K562 (cell line): ENCODE results near the gene SRPRA. TPM values are rescaled to one million over a fixed set of nuclear protein-coding genes. Genes with fewer than 3 reads are reported as not detected.

ENCODE experiments used
- ATAC-seq: fragments of 200-7000 bp; cut with Tn5 transposase; 3 replicates; pipeline ENCODE4 v1.9.1; 2020; ENCODE audit warnings: moderate library complexity
- BruUV-seq: library from RNA; stranded (reverse); fragments of 400-500 nt; replicated peaks from 2 replicates; lab custom pipeline; 2021; lab: Mats Ljungman, UMichigan
- CTCF ChIA-PET: fragments of 300-600 bp; formaldehyde crosslinking; extraction: SDS; loops from one replicate; lab custom pipeline; 2021; ENCODE audit warnings: low intra/inter-chr PET ratio; lab: Yijun Ruan, JAX
- POLR2A ChIA-PET: fragments of 300-600, 350-650 bp; sonication (Branson Sonifier 250); formaldehyde crosslinking; extraction: SDS; loops from one replicate; lab custom pipeline; 2021; ENCODE audit warnings: antibody characterized with exemption, inconsistent platforms; lab: Yijun Ruan, JAX
- DNase-seq, 4 experiments: peaks; one replicate each; pipeline versions ENCODE4 v3.0.0 to v3.0.0-alpha.2; 2011 to 2018; ENCODE audit warnings: low spot score in 3 of 4, mixed read lengths in 3 of 4; ENCODE audit errors: extremely low read depth in 1 of 4
- FAIRE-seq: peaks from 2 replicates; lab custom pipeline; 2011; peaks lifted over from hg19 to GRCh38; lab: Jason Lieb, UNC
- H2AFZ ChIP-seq: 2 replicates; pipeline ENCODE4 v1.6.0; 2011; ENCODE audit warnings: low read depth, low read length, control low read depth, inconsistent platforms
- H3K27ac ChIP-seq: fragments of 200-600 bp; 3 replicates; pipeline ENCODE4 v1.8.0; 2011; ENCODE audit warnings: low read depth, mild to moderate bottlenecking, control low read depth, inconsistent platforms, low read length, moderate library complexity, mixed read lengths; ENCODE audit errors: extremely low read depth
- H3K27me3 ChIP-seq, 2 experiments: fragments of 300-600 bp in 1 of 2; 2 replicates in 1 of 2; 3 replicates in 1 of 2; pipeline versions ENCODE4 v1.6.0 to v1.8.0; 2011; ENCODE audit warnings: inconsistent platforms in 2 of 2, low read length in 2 of 2, mild to moderate bottlenecking in 1 of 2, mixed read lengths in 1 of 2, moderate library complexity in 1 of 2; ENCODE audit not compliant: control insufficient read depth in 2 of 2, insufficient read depth in 2 of 2
- H3K36me3 ChIP-seq: fragments of 300-600 bp; 3 replicates; pipeline ENCODE4 v1.8.0; 2011; ENCODE audit warnings: mild to moderate bottlenecking, low read length, inconsistent platforms; ENCODE audit not compliant: control insufficient read depth, insufficient read depth
- H3K4me1 ChIP-seq, 2 experiments: fragments of 200-600 bp in 1 of 2; replicated peaks in 1 of 2; 2 replicates in 1 of 2; 3 replicates in 1 of 2; pipeline versions ENCODE4 v1.5.1 to v1.8.0; 2011; ENCODE audit warnings: inconsistent platforms in 2 of 2, low read length in 2 of 2, mild to moderate bottlenecking in 1 of 2, mixed read lengths in 1 of 2, moderate library complexity in 1 of 2; ENCODE audit not compliant: control insufficient read depth in 2 of 2, insufficient read depth in 2 of 2
- H3K4me2 ChIP-seq: 2 replicates; pipeline ENCODE4 v1.6.1; 2011; ENCODE audit warnings: low read length, control low read depth, inconsistent platforms, mixed read lengths; ENCODE audit not compliant: insufficient read depth
- H3K4me3 ChIP-seq: fragments of 200-600 bp; sonication (generic), shearing (Covaris generic); 2 replicates; pipeline ENCODE4 v1.5.1; 2016; ENCODE audit warnings: control low read depth, inconsistent platforms
- H3K79me2 ChIP-seq: fragments of 200-600 bp; 3 replicates; pipeline ENCODE4 v1.8.0; 2011; ENCODE audit warnings: low read length, inconsistent platforms; ENCODE audit not compliant: control insufficient read depth, insufficient read depth
- H3K9ac ChIP-seq, 2 experiments: 2 replicates each; pipeline versions ENCODE4 v1.6.0 to v1.6.1; 2011; ENCODE audit warnings: low read depth in 2 of 2, low read length in 2 of 2, control low read depth in 1 of 2, inconsistent platforms in 1 of 2, mild to moderate bottlenecking in 1 of 2, mixed read lengths in 1 of 2; ENCODE audit not compliant: insufficient read depth in 1 of 2
- H3K9me1 ChIP-seq: one replicate; pipeline ENCODE4 v1.6.0; 2011; ENCODE audit warnings: inconsistent platforms, mild to moderate bottlenecking, low read length, moderate library complexity; ENCODE audit not compliant: control insufficient read depth, insufficient read depth
- H3K9me3 ChIP-seq: replicated peaks from 2 replicates; pipeline ENCODE4 v1.5.1; 2011; ENCODE audit warnings: low read depth, low read length, inconsistent platforms; ENCODE audit not compliant: control insufficient read depth, insufficient read depth
- H4K20me1 ChIP-seq: replicated peaks from 2 replicates; pipeline ENCODE4 v1.6.1; 2011; ENCODE audit warnings: low read length, inconsistent platforms, mixed read lengths; ENCODE audit not compliant: control insufficient read depth, insufficient read depth
- ASH1L ChIP-seq: fragments of 450-650 bp; IDR thresholded peaks from 2 replicates; pipeline ENCODE4 v1.6.1; 2018; ENCODE audit warnings: borderline replicate concordance, mild to moderate bottlenecking, low read depth; ENCODE audit not compliant: partially characterized antibody
- HNRNPLL ChIP-seq: fragments of 200-400 bp; formaldehyde crosslinking; IDR thresholded peaks from 2 replicates; pipeline ENCODE4 v1.6.1; 2017; ENCODE audit warnings: low read length, low read depth, mild to moderate bottlenecking; ENCODE audit not compliant: poor library complexity, severe bottlenecking
- NR2F6 ChIP-seq: fragments of 450-650 bp; formaldehyde crosslinking; IDR thresholded peaks from 2 replicates; pipeline ENCODE4 v1.4.0; 2020; ENCODE audit warnings: mild to moderate bottlenecking
- RNF2 ChIP-seq: sonication (generic); IDR thresholded peaks from 2 replicates; pipeline ENCODE4 v1.6.1; 2016
- SIN3A ChIP-seq, 2 experiments: fragments of 150-350 bp in 1 of 2; IDR thresholded peaks; 2 replicates each; pipeline ENCODE4 v1.6.1; 2011 to 2016; ENCODE audit warnings: borderline replicate concordance in 2 of 2, low read depth in 2 of 2, low read length in 2 of 2, mild to moderate bottlenecking in 2 of 2, moderate library complexity in 2 of 2; ENCODE audit not compliant: control insufficient read depth in 1 of 2
- USF1 ChIP-seq: sonication (generic); formaldehyde crosslinking; IDR thresholded peaks from 2 replicates; pipeline ENCODE4 v1.9.0; 2022; ENCODE audit warnings: mild to moderate bottlenecking, missing genetic modification reagents
- USF2 ChIP-seq: sonication (generic); formaldehyde crosslinking; IDR thresholded peaks from 2 replicates; pipeline ENCODE4 v1.5.0; 2020; ENCODE audit warnings: missing genetic modification reagents
- ZBED1 ChIP-seq: IDR thresholded peaks from 2 replicates; pipeline ENCODE4 v1.6.1; 2014
- ZNF583 ChIP-seq: fragments of 250-450 bp; sonication (Bioruptor Pico); IDR thresholded peaks from 2 replicates; pipeline ENCODE4 v1.4.0; 2020
- WGBS: fragments of 100-300 bp; shearing (Covaris generic); methylation state at CpG from one replicate; pipeline ENCODE4 v1.1.6; 2016; ENCODE audit warnings: low coverage, mixed read lengths; ENCODE audit not compliant: insufficient coverage; ENCODE audit errors: missing lambda C conversion rate; 5-methylcytosine and 5-hydroxymethylcytosine counted together
- in situ Hi-C: fragments of 300-500 bp; cut with MboI; formaldehyde crosslinking; loops from 4 replicates; pipeline ENCODE4 v1.15.0; 2018; ENCODE audit warnings: inconsistent platforms, mixed read lengths
- intact Hi-C: fragments of 100-400 bp; cut with micrococcal nuclease; formaldehyde crosslinking; loops from 2 replicates; pipeline ENCODE4 v1.14.2; 2022
- polyA plus RNA-seq, 8 experiments: library from polyadenylated mRNA; depleted of rRNA in 4 of 8; stranded (reverse) in 5 of 8; unstranded in 3 of 8; fragments of >200 nt; fragmentation: Nextera tagmentation in 2 of 8; fragmentation: Illumina TruSeq in 1 of 8; extraction: Ambion mirVana in 2 of 8; extraction: Trizol in 1 of 8; gene quantifications; 2 replicates each; pipeline versions ENCODE4 v1.2.1 to v1.2.3, GENCODE V29; 2011 to 2014; ENCODE audit warnings: inconsistent platforms in 1 of 8, missing spikeins in 1 of 8
- total RNA-seq, 7 experiments: library from RNA; depleted of rRNA in 6 of 7; stranded (reverse); fragments of >200 nt in 6 of 7; fragmentation: Illumina TruSeq in 2 of 7; extraction: Trizol in 2 of 7; gene quantifications; 2 replicates each; pipeline versions ENCODE4 v1.2.1 to v1.2.3, GENCODE V29; 2011 to 2021; ENCODE audit warnings: low replicate concordance in 1 of 7

Gene SRPRA
- total and polyA plus RNA-seq, 9 of the 15 experiments (the other 6 are each of a cell fraction or from before 2014, with no cell fraction given), result 33.5 to 124 (median 80.0) TPM

GRCh38 chr11:126226334-126227084 lies 42.2 kb downstream of the SRPRA start:
- ATAC-seq, result peak; percentile 51
- ChIA-PET CTCF (no interaction called here), POLR2A (interaction anchor here (1.5 to 1.9 kb wide), 2 partner anchors 13 to 14 kb away, joined by 5 read pairs; no protein-coding TSS in a partner anchor)
- in situ Hi-C loops (no loop called here), intact Hi-C loops (no loop called here)
- H2AFZ ChIP-seq, result peak overlapping the region; percentile 78
- H3K4me3 ChIP-seq, result no peak overlapping the region
- no peaks in the 10 kb centered on the region for H4K20me1 ChIP-seq
- H3K27ac ChIP-seq, result peak overlapping the region; percentile 70
- DNase-seq, result no peak
- BruUV-seq, result no TSS peak
- WGBS, result 74% methylated on average over 9 of the region's 15 CpGs
- H3K27me3 ChIP-seq, result no peaks in the 10 kb centered on the region
- H3K9me1 ChIP-seq, result no peaks in the 10 kb centered on the region
- H3K4me2 ChIP-seq, result peak overlapping the region; percentile 32; the same call in 1 of the 2 replicates
- H3K36me3 ChIP-seq, result peaks cover 12% of the 10 kb centered on the region
- H3K9me3 ChIP-seq, result no peaks in the 10 kb centered on the region
- TF ChIP-seq USF1 (no peak), USF2 (no peak), RNF2 (no peak), SIN3A (IDR thresholded peaks at IDR 0.05; ENCODE audit: borderline replicate concordance in 2 of 2, control insufficient read depth in 1 of 2, low read depth in 2 of 2, low read length in 2 of 2) (no peak), ASH1L (no peak), HNRNPLL (peak; percentile 65), NR2F6 (no peak), ZNF583 (CRISPR knock-in tag) (no peak), ZBED1 (no peak)
- H3K9ac ChIP-seq, result no peak overlapping the region
- H3K79me2 ChIP-seq, result peaks cover 38% of the 10 kb centered on the region; the same call in 2 of the 3 replicates
- no peak for FAIRE-seq
- H3K4me1 ChIP-seq, result no peaks in the 10 kb centered on the region; a peak in 2 of 5 replicates
